COLO829 (cell line): ENCODE data around the gene VPS4A.

Experiments
- DNase-seq: peaks from one replicate; pipeline ENCODE4 v3.0.0; 2012; ENCODE audit warnings: low spot score

The VPS4A gene

DNA sequence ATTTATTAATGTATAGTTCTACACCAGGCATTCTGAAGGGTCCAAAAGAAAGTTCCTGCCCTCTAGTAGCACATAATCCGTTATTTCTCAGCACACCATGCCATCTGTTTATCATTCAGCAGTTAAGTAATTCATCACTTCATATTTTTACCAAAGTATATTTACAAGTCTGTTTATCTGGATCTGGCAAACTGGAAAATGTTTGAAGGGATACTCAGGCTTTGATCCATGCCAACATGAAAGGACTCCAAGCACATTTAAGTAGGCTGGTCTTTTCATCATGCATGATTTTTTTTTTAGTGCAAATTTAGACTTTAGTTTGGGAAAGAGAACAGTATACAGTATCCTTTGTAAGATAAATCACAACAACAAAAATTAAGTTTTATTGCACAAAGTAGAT, 4.1 kb upstream of the VPS4A start:
- DNase-seq: no peak

DNA sequence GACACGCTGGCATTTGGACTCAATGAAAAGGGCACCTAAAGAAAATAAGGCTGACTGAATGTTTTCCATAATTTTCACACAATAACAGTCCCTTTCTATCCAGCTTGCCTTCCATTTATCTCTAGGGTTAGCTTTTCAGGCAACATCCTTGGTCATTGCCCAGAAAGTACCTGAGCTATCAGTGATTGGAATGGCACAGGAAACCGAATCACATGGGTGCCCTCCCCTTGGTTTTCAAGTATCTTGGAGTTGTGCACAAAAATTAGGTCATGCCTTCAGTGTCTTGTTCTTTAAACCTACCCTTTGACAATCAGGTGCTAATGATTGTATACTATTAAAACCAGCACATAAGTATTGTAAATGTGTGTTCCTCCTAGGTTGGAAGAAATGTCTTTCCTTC, 3.3 kb upstream of the VPS4A start:
- no peak for DNase-seq

DNA sequence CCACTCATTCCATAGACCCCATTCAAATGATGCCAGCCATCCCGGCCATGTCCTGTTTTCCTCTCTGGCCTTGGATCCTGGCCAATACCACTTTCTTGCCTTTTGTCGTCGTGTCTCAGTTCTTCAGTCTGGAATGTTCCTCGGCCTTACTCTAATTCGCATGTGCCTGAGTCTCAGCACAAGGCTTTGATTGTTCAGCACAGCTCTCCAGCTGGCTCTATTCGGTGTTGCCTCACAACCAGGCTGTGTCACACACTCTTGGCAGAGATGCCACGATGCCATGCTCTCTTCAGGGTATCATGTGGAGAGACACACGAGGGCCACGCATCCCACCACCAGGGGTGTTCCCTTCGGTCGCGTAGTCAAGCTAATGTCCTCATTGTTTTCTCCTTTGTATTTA, 1.8 kb upstream of the VPS4A start:
- no peak for DNase-seq

DNA sequence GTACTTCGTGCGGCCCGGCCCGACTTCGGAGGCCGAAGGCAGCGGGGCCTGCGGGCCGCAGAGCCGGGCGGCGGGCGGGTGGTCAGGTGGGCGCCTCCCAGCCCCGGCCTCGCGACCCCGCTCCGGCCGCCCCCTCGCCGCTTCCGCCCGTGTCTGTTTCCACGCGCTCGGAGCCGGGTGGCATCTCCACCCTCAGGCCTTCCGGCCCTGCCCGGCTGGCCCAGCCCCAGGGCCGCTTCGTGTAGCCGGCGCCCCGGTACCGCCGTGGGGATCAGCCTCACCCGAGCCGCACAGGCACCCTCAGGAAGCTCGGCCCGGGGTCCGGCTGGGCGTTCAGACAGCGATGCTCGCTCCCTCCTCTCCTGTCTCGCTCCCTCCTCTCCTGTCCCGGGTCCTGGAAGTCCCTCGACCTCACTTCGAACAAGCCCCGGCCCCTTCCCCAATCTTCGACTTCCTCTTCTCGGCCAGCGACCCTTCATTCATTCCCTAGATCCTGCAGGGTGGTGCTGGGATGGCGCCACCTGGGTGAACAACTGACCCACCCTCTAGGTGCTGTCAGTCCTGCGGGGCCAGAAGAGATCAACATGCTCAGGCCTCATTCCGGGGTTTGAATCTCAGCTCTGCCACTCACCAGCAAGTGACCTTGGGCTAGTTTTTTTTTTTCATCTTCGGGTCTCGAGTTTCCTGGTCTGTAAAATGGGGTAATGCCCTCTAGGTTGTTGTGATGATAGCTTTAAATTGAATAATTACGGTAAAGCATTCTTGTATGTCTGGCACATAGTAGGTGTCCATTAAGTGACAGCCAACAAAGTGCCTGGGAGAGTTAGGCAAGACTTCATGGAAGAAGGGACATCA, 610 bp downstream of the VPS4A start:
- no peak for DNase-seq

DNA sequence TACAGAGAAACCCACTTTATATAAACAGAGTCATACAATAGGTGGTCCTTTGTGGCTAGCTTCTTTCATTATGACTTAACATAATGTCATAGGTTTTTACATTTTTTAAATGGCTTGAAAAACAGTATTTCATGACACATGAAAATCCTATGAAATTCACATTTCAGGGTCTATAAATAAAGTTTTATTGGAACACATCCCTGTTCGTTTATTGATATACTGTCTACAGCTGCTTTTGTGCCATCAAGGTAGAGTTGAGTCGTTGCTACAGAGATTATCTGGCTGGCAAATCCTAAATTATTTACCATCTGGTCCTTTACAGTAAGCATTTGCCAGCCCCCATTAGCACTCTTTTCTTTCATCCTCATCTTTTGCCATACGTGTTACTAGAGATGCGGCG, 2.3 kb downstream of the VPS4A start:
- DNase-seq: no peak

DNA sequence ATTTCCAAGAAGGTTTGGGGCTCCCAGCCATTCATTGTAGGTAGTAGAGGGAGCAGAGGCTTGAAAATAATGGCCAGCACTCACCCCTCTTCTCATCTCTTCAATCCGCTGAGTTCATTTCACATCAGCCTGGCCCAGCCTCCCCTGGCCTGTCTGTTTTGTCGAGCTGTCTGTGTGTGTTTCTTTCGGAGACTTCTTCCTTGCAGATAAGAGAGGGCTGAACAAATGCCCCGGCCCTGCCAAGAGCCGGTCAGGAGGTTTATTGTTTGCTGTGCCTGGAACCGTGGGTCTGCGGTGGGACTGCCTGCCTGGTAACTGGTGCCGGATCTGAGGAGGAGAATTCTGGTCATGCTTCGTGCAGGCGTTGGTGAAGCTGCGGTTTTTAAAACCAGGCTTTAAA, 3.4 kb downstream of the VPS4A start:
- DNase-seq: no peak

DNA sequence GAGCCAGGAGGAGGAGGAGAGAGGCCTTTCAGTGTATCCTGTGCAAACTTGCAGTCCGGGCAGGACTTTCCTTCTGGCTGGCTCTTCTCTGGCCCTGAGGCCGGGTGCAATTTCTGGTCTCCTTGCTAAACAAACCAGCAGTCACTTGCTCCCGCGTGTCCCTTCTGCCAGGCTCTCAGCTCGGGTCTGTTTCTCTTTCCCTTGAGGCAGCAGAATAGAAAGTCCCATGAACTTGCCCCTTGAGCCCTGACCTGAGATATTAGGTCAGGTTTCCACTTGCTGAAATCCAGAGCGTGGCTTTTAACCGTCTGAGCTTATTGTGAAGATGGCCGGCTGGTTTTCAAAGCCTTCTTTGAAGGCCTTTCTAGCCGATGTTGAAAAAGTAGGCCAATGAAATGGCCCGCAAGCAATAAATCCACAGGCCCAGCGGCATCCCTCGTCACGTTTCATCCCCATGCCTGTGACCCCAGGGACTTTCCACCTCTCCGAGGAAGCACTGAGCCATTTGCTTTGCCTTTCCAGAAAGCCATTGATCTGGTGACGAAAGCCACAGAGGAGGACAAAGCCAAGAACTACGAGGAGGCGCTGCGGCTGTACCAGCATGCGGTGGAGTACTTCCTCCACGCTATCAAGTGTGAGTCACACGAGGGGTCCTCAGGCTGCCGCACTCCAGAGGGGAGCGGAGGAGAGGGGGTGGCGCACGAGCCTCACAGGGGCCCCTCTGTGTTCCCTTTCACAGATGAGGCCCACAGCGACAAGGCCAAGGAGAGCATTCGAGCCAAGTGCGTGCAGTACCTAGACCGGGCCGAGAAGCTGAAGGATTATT, 4.5 kb downstream of the VPS4A start:
- DNase-seq: no peak

DNA sequence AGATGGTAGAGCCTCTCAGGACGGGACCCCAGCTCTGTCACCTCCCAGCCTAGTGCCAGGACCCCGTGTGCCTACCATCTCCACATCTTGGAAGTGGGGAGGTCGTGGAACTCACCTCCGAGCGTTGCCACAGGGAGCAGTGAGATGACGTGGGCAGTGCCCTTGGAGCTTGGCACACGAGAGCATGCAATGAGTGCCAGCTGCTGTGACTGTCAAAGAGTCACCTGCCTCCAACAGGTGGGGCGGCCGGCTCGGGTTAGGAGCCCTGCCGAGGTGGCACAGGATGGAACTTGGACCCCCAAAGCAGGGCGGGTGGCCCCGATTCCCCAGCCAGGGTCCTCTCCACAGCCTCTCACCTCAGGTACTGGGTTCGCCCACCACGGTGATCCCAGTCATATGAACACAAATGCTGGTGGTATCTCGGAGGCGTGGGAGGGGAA, 5.5 kb downstream of the VPS4A start:
- DNase-seq: no peak

DNA sequence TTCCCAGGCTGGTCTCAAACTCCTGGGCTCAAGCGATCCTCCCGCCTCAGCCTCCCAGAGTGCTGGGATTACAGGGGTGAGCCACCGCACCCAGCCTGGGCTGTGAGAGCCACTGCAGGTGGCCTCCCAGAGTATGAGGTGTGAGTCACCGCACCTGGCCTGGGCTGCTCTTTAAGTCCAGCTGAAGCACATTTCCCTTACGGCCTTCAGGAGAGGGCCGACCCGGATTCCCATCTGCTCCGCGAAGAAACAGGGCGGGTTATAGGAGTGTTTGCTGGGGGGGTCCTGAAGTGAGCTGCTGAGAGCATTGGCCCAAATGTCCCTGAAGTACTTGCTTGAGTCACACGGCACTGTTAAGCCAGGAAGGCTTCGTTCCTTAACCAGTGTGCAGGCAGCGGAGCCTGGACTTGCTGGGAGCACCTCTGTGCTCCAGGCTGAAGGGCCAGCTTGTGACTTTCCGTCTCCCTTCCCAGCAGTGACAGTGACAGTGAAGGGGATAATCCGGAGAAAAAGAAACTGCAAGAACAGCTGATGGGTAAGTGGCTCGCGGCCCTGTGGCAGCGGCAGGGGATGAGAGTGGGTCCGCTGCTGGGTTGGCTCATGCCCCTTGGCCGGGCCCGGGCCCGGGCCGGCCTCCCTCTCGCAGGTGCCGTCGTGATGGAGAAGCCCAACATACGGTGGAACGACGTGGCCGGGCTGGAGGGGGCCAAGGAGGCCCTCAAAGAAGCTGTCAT, 7.2 kb downstream of the VPS4A start:
- DNase-seq: no peak

DNA sequence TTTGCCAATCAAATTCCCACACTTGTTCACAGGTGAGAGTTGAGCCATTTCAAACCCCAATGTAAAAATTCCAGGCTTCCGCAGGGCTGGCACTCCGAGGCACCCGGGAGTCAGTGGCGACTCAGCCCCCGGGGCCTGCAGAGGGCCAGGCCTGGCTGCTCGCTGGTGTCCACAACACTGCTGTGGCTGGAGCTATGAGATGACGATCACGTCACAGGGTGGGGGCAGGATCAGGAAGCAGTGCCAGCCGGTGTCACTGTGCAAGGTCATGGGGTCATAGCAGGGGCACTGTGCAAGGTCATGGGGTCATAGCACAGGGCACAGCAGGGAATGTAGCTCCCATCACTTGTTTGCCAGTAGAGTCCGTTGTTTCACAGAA, 7.8 kb downstream of the VPS4A start:
- no peak for DNase-seq

DNA sequence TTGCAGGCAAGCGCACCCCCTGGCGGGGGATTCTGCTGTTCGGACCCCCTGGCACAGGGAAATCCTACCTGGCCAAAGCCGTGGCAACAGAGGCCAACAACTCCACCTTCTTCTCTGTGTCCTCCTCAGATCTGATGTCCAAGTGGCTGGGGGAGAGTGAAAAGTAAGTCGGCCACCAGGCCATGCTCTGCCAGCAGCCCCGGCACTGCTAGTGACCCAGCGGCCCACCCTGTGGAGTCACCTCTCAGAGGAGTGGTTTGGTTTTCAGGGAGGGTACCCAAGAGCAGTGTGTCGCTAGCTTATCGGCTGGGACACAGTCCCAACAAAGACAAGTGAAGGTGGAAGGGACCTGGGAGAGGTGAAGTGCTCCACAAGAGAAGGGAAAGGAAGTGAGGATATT, 8.2 kb downstream of the VPS4A start:
- no peak for DNase-seq

DNA sequence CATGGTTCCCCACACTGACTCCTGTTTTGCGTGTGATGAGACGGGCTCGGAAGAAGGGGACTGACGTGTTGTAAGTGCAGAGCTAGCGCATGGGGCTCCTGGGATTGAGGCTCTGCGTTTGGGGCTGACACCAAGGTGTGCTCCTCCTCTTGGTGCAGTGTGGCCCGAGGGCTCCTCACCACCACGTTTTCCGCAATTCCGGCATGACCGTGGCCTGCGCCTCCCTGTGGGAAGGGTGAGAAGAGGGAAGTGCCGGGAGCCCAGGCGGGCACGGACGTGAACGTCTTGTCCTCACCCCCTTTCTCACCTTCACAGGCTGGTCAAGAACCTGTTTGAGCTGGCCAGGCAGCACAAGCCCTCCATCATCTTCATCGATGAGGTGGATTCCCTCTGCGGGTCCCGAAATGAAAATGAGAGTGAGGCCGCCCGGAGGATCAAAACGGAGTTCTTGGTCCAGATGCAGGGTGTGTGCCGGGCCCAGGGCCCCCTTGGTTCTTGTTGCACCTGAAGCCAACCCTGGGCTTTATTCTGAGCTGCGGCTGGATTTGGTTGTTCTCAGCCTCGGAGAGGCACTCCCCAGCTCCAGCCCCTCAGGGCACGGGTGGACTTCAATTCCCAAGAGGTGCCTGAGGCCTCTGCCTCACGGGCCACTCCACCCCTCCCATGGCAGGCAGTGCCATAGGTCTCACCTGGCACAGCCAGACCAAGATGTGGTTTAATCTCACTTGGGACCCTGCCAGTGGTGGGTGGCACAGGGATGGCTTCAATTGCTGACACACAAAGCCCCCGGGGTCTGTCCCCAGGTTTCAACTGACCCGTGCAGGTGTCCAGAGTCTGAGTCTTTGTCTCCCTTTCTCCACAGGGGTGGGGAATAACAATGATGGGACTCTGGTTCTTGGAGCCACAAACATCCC, 8.9 kb downstream of the VPS4A start:
- no peak for DNase-seq

DNA sequence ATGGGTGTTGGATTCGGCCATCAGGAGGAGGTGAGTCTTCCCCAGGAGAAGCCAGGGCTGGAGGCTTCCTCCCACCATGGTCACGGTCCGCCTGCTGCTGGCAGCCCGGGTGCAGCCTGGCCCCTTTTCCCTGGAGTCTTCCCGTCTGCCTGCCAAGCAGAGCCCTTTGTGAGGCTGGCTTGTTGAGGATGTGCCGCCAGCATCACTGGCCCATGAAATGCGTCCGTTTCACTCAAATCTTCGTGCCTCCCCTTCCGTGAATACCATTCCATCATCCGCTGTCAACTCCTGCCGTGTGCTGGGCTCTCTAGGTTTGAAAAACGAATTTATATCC, 9.6 kb downstream of the VPS4A start:
- DNase-seq: no peak

DNA sequence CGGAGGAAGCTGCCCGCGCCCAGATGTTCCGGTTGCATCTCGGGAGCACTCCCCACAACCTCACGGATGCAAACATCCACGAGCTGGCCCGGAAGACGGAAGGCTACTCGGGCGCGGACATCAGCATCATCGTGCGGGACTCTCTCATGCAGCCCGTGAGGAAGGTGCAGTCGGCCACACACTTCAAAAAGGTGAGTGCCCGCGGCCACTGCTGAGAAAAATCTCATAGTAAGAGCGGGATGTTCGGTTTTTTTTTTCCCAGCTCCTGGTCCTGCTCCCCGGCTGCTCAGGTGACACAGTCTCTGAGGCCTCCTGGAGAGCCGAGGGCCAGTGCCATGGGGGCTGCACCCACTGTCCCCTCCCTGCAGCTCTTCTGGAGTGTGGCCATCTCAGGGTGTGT, 9.9 kb downstream of the VPS4A start:
- DNase-seq: no peak

DNA sequence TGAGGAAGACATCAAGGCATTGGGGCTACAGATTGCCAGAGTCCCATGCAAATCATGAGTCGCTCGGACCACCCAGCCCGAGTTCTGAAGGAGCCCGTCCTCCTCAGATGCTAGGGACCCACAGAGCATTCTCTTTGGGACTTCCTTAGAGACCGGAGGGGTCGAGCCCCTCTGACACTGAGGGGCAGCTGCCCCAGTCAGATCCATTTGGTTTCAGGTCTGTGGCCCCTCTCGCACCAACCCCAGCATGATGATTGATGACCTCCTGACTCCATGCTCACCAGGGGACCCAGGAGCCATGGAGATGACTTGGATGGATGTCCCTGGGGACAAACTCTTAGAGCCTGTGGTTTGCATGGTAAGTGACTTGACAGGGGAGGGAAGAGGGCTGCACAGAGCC, 11.2 kb downstream of the VPS4A start:
- no peak for DNase-seq

DNA sequence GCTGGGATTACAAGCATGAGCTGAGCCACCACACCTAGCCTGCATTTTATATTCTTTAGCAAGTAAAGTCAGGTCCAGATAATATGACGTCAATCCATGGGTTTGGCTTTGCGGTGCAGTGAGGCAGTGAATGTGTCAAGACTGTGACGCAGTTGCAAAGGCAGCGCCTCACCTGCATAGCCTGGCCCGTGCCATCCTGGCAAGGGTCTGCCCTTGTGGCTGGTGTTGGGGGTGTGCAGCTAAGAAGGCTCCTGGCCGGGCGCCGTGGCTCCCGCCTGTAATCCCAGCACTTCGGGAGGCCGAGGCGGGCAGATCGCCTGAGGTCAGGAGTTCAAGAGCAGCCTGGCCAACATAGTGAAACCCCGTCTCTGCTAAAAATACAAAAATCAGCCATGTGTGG, 12.3 kb downstream of the VPS4A start:
- no peak for DNase-seq

DNA sequence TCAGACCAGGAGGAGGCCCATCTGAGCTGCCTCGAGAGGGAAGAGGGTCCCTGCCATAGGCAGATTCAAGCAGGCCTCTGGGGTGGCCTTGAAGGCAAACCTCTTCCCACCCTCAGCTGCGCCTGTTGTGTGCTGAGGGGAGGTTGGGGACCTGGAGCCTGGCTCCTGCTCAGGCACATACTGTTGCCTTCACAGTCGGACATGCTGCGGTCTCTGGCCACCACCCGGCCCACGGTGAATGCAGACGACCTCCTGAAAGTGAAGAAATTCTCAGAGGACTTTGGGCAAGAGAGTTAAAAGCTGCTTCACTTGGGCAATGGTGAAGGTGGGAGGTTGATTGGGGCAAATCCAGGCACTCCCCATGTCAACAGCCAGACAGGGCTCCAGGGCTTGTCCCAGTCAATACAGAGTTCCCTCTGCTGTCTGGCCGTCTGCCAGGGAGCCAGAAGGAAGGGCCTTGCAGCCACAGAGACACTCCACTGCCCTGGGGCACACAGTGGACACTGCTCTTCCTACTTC, 12.9 kb downstream of the VPS4A start:
- DNase-seq: no peak

DNA sequence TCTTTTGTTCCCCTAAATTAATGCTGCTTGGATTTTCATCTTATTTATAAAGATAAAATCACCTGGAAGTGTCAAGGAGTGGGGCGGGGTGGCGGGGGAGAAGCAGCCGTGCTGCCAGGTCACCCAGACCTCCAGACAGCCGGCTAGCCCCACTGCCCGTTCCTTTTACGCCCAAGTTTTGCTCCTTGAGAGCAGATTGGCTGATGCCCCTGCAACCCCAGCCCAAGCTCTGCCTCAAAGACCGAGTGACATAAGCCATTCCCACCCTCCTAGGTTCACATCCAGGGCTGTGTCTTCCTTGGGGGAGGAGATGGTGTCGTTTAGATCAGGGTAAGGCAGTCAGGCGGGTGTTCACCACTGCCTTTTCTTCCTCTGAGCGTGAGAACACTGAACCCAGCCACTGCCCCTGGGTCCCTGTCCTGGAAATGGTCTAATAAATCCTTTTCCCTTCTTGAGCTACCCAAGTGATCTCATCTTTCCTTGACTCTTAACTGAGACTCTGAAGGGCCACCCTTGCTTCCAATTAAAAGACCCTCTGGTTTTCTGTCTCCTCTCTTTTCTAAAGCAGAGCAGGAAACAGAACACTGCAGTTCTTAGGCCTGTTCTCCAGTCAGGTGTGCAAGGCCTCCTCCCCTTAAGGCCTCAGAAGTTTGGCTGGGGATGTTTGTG, 13.6 kb downstream of the VPS4A start:
- no peak for DNase-seq

DNA sequence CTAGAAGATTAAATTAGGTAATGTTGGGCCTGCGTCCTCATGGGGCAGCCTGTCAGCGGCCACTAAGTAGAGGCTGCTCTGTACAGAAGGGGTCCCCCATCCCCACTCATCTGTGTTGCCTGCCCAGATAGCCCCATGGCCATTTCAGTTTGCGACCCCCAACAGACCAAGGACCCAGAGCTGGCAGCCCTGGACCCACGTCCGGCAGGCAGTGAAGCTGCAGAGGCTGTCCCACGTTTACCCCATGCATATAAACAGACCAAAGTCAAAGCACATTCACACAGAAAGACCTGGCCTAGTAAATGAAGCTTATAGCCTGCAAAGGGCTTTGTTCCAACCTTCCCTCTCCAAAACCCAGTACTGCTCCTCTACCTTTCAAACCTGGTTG, 14.6 kb downstream of the VPS4A start:
- no peak for DNase-seq

DNA sequence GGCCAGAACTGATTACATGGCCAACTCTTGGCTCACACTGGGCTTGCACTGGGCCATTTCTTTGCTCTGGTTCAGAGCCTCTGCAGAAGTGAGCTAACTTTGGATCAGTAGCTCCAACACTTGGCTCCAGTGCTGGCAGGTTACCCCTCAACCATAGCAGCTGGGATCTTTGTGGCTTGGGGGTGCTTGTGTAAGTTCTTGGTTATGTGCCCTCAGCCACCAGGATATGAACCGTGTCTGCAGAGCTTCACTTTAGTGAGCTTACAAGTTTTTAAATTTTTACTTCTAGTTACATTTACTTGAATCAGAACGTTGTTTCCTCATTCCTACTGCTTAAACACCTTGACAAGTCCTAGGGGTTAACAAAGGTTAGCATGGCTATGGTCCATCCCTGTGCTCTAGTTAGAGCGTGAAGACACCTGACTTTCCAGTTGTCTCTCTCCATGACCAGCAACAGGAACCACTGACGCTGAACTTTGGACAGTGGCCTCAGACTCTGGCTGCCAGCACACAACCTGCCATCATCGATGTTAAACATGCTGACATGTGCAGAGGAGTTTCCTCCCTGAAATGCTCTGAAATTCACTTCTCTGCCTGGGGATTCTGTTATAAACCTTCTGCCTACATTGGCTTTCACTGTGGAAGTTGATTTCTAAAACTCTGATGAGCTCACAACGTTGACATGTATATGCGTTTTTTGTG, 15.2 kb downstream of the VPS4A start:
- DNase-seq: no peak
